ENCODE data around the gene DNAJB4.
"Not testable (repeated sequence)": the region's sequence is repeated elsewhere in the genome, so short reads cannot be mapped to it uniquely, and the experiment has no call there.

DNA sequence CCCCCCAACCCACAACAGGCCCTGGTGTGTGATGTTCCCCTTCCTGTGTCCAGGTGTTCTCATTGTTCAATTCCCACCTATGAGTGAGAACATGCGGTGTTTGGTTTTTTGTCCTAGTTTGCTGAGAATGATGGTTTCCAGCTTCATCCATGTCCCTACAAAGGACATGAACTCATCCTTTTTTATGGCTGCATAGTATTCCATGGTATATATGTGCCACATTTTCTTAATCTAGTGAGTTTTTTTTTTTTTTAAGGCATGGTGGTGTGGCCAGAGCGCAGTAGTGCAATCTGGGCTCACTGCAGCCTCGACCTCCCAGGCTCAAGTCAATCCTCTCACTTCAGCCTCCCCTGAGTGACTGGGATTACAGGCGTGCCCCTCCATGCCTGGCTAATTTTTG is 16.4 kb downstream of the DNAJB4 start:
- TF ChIP-seq CTCF, POLR2A (IDR thresholded peaks at IDR 0.05): not testable (repeated sequence)
